HG03565 (cell line): ENCODE data around the gene MYO16.

Experiments used
- ATAC-seq: cut with Tn5 transposase; IDR thresholded peaks from one replicate; pipeline ENCODE4 v1.9.1; 2021; ENCODE audit warnings: mild to moderate bottlenecking, moderate library complexity; ENCODE audit not compliant: unreplicated experiment

Gene MYO16

GRCh38 chr13:108925070-108925469, 295.7 kb downstream of the MYO16 start:
- no peak for ATAC-seq

DNA sequence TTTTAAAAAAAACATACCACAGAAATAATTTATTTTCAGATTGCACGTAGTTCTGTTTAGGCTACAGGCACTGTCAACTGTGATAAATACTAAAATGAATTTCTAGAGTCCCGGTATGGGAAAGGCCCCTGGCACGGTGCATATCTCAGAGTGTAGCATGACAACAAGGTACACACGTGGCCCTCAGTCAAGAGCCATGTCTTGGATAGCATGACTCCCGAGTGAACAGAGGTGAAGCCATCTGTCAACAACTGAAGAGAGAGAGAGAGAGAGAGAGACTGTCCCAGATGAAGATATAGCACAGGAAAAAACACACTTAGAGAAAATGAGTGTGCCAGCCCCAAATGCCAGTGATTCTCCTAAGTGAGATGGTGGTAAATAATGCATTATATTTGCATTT, 297.5 kb downstream of the MYO16 start:
- no peak for ATAC-seq

DNA sequence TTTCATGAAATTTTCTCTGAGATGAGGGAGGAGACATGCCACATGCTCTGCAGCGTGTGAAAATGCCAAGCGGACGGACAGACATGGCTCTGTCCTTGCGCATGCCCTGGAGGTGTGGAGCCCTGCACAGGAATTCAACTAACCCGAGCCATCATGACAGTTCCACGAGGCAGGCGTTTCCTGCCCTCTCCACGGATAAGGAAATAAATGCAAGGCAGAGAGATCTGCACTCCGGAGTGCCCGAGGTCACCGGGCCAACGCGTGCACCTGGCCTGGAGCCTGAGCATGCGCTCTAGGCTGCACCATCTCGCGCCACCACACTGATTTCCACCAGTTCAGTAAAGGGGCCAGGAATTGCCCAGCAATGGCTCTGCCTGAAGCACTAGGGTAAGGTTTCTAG, 298.2 kb downstream of the MYO16 start:
- ATAC-seq: no peak

DNA sequence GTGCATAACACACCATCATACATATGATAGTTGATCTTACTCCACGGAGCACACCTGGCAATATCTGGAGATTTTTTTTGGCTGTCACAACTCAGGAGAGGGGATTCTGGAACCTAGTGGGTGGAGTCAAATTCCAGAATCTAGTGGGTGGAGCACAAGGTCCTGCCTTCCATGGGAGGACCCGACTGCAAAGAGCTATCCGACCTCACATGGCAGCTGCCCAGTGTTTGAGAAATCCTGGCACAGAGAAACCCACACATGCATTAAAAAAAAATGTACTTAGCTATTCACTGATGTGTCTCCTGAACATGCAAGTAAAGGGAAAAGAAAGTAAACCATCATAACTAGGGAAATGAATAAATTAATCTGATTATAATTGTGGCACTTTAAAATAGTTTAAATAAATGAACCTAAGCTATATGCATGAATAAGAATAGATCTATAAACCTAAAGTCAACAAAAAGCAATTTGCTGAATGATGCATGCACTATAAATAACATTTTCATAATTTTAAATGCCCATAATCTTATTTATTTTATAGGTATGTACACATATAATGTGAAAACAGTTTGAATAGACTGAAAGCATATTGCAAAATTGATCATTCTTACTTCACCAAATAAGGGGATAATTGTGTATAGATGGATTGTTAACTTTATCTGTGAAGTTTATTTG, 300.3 kb downstream of the MYO16 start:
- ATAC-seq: no peak

- ATAC-seq: no peak
Measured at GRCh38 chr13:108932196-108932595, 302.8 kb downstream of the MYO16 start.

DNA sequence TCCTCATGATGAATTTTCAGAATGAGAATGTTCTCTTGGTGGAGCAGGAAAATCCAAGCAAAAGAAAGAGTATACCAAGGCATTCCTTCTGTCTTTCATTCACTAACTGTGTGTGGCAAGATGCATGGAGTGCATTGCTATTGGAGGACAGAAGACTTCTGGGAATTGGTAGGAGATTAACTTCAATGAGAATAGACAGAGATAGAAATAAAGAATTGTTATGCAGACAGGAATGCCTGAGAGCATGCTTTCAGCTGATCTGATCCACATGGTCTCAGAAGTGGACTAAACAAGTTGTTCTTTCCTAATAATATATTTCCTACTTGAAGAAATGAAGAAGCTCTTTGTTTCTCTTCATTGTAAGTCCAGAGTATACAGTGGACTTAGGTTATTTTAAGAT, 303.6 kb downstream of the MYO16 start:
- no peak for ATAC-seq

DNA sequence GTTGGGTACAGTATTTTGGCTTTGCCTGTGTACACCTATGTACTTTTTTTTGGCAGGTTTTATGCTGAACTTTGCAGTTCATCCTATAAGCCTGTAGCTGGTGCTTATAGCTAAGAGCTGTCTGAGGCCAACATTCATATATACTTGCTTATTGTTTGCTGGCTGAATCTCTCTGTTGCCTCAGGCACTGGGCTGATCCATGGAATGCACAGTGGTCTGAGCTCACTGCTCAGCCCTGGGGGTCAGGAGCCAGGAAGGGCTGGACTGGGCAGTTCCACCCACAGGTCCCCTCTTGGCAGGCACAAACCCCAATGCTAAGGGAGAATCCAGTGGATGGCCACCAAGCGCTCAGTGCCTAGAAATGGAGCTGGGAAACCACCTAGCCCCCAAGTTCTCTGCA, 308.7 kb downstream of the MYO16 start:
- no peak for ATAC-seq

- ATAC-seq: no peak
Measured at GRCh38 chr13:108940121-108940520, 310.7 kb downstream of the MYO16 start.

GRCh38 chr13:108943842-108944241, 314.4 kb downstream of the MYO16 start:
- no peak for ATAC-seq

- ATAC-seq: no peak
Measured at GRCh38 chr13:108944760-108945159, 315.3 kb downstream of the MYO16 start.

DNA sequence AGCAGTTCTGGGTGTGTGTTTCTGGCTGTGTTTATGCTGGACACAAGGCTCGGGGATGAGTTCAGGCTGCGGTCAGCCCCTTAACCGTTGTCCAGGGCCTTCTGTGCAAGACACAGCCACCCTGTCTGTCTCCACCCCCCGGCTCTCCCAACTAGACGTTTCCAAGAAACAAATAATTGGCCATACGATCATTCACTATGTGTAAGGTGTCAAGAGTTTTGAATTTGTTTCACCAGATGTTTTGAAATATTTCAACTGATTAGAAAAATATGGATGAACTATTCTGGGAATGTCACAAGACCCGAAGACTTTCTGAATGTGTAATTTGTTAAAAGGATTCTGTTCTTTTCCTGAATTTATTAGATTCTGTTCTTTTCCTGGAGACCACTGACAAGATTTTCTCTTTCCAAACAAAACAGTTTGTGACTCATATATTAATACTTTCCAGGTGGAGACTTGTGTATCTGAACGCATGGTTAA, 318.2 kb downstream of the MYO16 start:
- ATAC-seq: no peak

- ATAC-seq: no peak
Measured at GRCh38 chr13:108948251-108948671, 318.9 kb downstream of the MYO16 start.

DNA sequence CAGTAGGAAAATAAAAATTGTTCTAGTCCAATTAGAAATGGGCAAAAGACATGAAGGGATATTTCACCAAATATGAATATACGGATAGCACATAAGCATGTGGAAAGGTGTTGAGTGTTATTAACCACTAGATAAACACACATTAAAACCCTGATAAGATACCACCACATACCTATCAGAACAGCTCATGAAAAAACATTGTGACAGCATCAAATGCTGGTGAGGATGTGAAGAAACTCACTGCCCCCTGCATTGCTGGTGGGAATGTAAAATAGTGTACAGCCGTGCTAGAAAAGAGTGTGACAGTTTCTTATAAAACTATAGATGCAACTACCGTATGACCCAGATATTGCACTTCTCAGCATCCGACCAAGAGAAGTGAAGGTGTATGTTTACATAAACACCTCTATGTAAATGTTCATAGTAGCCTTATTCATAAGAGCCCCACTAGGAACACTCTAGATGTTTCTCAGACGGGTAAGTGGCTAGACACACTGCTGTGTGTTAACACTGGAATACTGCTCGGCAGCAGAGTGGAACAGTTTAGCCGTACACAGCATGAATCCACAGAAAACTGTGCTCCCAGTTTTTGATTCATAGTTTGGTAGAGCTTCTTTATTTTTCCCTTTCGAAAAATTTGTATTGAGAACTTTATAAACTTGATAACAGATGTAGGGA, 321.1 kb downstream of the MYO16 start:
- no peak for ATAC-seq

- ATAC-seq: no peak
Measured at GRCh38 chr13:108955741-108956140, 326.3 kb downstream of the MYO16 start.

DNA sequence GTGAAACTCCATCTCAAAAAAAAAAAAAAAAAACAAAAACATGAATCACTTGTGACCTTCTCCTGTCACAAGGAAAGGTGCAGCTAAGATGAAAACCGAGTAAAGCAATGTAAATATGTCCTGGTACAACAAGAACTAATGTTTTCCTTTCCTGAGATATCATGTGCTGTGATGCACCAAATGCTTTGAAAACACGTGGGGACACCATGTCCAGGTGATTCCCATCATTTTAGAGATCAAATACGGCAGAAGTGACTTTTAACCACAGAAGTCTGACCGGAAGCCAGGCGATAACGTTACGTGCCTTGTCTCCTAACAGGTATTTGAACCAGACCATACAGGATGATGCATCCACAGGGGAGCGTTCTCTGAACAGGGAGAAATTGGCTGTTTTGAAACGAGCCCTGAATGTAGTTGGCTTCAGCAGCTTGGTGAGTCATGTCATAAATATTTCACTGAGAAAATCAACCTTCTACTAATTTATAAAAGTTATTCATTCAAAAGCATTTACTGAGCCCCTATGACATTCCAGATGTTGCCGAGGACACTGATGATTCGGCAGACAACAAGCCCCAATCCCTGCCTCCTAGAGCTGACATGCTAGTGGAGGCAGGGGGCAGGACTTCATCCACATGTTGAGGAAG, 328.1 kb downstream of the MYO16 start:
- ATAC-seq: no peak

DNA sequence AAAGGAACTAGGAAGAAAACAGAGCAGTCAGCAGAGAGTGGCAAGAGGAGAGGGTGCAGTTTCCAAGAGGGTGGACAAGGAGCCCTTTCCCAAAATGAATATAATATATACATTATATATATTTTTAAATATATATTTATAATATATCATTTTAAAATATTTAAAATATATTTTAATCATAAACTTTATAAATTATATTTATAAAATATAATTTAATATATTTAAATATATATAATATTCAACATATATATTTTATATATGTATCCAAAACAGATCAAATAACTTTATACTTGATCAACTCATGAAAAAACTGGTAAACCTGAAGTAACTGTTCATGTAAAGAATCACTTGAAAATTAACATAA, 328.6 kb downstream of the MYO16 start:
- no peak for ATAC-seq

GRCh38 chr13:108959234-108959633, 329.8 kb downstream of the MYO16 start:
- ATAC-seq: no peak

DNA sequence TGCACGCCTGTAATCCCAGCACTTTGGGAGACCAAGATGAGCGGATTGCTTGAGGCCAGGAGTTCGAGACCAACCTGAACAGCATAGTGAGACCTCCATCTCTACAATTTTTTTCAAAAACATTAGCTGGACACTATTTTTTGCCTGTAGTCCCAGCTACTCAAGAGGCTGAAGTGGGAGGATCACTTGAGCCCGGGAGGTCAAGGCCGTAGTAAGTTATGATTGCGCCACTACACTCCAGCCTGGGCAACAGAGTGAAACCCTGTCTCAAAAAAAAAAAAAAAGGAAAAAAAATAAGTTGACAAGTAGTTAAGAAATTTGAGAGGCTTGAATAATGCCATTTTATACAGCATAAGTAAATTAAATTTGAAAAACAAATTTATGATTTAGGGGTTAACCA, 330.6 kb downstream of the MYO16 start:
- no peak for ATAC-seq

DNA sequence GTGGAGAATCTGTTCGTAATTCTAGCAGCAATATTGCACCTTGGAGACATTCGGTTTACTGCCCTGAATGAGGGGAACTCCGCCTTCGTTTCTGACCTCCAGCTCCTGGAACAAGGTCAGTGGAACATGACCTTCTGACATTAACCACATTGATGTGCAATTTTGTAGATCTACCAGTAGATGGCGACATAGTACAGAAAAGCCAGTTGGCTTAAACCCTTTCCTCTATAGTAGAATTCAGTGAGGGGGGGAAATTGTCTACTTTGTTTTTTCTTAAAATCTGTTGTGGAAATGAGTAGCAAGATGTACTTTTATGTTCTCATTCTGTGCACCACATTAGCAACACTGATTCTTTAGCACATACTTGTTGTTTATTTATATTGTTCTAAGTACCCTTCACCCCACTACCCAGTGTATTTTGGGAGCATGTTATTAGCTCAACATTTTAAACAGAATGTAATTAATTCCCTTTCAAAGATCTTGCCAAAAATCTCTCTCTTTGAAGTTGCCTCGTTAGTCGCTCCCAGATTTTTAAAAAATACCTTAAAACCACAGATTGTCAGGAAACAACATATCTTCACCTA, 332.2 kb downstream of the MYO16 start:
- peak; percentile 98 for ATAC-seq

GRCh38 chr13:108962654-108963053, 333.2 kb downstream of the MYO16 start:
- no peak for ATAC-seq

GRCh38 chr13:108963276-108963810, 333.9 kb downstream of the MYO16 start:
- no peak for ATAC-seq
